COLO668 (cell line): ENCODE data around the gene FGF10.

Source experiments
- DNase-seq: peaks from one replicate; lab custom pipeline; 2025; ENCODE audit not compliant: unreplicated experiment; lab: John Stamatoyannopoulos, UW

FGF10 gene

DNA sequence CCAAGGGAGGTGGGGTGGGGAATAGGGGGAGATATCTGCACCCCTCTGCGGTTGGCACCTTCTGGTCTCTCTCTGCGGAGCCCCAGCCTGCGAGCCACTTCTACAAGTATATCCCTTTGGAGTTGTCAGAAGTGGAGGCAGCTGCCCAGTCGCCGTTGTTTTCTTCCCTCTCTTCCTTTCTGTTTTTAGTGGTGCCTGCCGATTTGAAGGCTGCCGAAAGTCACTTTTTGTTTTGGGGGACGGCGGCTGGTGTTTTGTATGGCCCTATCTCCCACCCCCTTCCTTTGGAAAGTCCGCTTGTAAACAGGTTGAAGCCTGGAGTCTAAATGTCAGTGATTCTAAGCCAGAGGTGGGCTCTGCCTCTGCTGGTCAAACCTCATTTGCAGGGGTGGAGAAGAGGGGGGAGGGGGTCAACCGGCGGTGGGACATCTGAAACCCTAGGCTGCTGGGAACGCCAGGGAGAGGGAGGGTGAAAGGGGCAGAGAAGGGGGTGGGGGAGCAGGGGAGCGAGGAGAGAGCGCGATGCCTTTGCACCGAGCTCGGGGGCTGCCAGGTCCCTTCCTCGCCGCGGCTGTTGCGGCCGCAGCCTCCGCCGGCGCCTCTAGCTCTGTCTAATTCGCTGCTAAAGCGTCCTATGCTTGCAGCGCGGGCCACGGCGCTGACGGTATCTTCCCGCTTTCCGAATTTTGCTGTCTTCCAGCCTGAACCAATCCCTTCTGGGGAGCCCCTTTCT lies at the start of gene FGF10:
Gene FGF10, minus strand, starts transcription at position 331 of the 733 bp plus-strand sequence. CDS start 738 bp downstream, outside the sequence.
- peak; percentile 21 for DNase-seq

DNA sequence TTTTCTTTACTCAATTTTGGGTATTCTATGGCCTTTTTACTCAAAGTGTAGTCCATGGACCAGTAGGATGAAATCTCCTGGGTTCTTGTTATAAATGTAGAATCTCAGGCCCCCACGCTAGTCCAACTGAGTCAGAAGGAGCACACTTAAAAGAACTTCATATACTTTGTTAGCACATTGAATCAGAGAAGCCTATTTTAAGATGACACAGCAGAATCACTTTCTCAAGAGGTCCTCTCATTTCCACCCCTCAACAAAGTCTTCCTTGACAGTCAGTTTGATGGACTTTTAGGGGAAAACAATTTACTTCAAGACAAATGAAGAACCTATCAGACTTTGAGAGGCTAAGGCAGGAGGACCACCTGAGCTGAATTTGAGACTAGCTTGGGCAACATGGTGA lies 37.7 kb upstream of the FGF10 start:
- DNase-seq: no peak

DNA sequence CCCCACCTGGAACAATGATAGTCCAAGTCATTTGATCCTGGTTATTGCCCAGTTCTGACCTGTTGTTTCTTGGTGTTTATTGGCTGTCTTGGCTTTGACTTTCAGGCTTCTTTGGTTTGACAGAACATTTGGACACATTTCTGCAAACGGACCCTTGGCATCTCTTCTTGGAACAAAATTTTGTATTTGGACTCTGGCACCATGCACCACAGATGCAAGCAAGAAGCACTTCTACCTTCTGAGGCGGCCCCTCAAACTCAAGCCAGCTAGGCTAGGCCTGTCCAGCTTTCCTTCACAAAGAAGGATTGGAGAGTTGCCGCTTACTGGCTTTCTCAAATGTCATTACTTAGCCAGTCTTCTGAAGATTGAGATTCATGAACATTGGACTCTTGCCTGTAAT lies 23.1 kb upstream of the FGF10 start:
- no peak for DNase-seq

DNA sequence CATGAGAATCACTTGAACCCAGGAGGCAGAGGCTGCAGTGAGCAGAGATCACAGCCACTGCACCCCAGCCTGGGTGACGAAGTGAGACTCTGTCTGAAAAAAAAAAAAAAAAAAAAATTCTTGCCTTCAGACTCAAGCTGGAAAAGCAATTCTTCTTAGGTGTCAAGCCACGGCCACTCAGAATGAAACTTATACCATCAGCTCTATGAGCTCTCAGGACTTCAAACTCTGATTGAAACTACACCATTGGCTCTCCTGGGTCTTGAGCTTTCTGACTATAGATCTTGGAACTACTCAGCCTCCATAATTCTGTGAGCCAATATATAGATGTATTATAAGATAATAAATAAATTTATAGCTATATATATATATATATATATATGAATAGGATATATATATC lies 12.9 kb upstream of the FGF10 start:
- DNase-seq: no peak

DNA sequence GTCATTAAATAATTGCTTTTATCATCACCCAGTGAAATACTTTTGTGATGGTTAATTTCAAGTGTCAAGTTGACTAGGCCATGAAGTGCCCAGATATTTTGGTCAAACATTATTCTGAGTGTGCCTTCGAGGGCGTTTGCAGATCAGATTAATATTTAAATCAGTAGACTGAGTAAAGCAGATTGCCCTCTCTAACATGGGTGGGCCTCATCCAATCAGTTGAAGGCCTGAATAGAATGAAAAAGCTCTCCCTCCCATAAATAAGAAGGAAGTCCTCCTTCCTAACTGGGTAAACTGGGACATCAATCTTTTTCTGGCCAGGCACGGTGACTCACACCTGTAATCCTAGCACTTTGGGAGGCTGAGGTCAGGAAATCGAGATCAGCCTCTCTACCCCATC lies 12.4 kb upstream of the FGF10 start:
- DNase-seq: no peak

DNA sequence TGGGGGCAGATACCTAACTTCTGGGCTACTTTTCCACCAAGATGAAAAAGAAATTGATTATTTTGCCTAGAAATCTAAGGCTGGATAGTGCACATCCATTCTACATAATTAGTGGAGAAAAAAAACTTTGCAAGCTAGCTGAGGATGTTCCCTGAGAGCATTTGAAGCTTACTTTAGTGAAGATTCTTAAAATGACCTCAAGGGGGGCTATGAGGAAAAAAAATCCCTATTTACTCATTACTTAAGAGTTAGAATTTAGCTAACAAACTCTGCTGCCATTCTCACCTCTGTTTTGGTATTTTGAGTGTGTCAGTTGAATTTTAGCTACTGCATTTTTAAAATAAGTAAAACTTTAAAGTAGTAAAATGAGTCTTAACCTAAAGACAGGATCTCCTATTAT lies 9.2 kb upstream of the FGF10 start:
- DNase-seq: no peak

DNA sequence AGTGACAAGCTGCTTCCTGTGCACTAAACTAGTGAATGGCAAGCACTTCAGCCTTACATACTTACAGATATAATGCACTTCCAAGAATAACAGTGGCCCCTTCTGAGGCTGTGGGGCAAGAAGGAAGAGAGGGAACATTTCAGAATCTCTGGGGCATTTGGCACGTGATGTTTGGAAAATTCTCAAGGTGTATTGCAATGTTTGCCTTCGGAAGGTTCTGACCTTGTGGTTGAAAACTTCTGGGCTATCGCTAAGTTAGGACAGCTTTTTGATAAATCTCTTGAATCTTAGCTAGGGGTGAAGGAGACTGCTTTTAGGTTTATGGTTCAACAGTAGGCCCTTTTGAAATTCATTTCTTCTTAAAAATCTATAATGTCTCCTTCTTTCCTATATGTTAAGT lies 7.1 kb upstream of the FGF10 start:
- DNase-seq: no peak

DNA sequence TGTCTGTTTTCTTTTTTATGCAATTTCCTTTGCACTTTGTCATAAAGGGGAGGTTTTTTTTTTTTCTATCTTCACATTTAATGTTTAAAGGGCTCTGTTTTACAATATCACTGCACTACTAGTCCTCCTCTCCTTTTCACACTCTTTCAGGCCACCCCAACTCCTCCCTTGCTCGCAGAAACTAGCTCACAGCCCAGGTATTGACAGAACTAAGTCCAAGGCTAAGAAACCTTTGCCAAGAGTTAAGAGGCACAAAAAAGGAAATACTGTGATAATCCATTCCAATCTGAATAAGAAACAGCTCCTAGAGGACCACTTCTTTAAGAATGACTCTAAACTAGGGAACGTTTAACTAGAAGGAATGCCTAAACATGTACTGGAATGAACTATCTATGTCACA lies 1.1 kb upstream of the FGF10 start:
- no peak for DNase-seq

DNA sequence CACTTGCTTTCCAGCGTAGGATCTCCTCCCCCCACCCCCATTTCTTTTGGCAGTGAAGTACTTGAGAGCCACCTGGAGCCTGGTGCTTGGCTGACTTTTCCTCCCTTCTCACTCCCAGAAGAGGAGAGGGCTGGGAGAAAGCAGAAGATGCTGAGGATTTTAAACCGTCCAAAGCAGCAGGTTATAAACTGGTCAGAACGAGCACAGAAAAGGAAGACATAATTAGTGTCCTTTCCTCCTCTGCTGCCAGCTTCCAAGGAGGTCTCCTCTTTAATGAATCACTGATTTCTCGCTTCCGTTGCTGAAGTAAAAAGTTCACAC lies 563 bp upstream of the FGF10 start:
- DNase-seq: no peak

DNA sequence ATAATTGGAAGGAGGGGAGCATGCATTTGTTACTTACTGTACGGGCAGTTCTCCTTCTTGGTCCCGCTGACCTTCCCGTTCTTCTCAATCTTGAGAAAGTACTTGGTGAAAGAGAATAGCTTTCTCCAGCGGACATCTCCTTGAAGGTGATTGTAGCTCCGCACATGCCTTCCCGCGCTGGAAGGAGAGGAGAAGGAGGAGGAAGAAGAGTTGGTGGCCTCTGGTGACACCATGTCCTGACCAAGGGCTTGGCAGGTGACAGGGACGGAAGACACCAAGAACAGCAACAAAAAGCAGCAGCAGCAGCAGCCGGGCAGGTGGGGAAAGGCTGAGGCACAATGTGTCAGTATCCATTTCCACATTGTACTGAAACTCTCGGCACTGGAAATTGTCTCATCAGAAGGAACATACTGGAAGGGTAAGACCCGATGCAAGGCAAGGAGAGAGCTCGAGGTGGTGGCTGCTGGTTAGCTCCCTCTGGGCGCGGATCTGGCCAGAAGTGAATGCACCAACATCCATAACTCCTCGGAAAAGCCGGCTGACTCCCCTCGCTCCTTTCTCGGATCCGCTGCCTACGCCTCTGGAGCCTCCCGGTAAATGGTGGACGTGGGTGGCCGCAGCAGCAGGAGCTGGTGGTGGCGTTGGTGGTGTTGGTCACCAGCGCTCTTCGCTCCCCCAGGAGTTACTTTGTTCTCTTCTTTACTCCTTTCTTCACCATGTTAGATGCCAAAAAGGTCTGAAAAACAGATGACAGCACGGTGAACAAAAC lies 715 bp downstream of the FGF10 start:
- no peak for DNase-seq

DNA sequence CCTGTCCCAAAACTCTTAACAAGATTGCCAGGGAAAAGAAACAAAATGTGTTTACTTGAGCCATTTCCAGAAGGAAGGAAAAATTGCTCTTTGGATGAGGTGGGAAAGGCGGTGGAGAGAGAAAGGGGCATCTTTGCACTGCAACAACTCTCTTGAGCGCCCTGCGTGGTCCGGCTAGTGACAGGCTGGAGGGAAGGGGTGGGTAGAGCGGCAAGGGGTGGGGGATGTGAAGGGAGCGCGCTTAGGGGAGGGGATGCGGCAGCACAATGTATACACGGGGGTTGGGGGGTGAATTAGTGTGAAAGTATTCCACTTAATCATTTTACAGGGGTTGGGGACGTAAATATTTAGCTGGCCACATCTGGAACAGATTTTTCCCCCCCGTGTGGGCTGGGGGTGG lies 1.3 kb downstream of the FGF10 start:
- no peak for DNase-seq

DNA sequence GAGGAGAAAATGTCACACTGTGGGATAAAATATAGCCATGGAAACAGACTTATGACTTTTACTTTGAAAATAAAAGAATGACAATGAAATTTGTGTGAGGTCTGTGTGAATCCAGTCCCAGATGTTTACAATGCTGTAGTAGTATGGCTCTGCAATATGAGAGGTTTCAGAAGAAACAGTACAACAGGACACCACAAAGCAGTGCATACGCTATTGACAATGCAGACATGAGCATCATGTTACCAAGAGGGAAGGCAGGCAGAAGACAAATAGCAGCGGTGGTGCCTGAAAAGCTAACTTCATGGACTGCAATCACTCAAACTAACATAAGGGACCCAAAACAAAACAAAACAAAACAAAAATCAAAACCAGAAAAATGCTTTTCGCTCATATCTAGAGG lies 1.8 kb downstream of the FGF10 start:
- DNase-seq: no peak

DNA sequence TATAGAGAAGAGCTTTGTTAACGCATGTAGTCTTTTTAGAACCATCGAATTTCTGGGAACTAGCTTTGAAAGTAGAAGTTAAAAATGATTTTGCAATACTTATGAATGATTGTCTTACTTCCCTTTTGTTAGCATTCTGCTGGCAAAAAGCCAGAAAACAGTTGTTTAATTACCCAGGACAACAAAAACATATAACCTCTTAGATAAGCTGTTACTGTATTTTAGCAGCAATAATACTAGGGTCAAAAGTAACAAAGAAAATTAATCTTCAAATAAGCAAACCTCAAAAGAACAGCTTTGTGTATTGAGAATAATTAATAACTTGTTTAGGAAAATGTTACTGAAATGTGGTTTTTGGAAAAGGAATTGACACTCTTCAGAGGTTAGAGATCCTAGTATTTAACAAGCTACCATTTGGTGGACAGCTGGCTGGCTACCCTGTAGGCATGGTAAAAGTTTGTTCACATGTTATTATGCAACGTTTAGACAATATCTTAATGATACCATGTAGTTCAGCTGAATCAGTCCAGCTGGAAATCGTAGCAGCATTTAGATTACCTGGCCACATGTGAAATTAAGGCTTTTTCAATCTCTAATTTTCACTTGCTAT lies 3.8 kb downstream of the FGF10 start:
- no peak for DNase-seq

DNA sequence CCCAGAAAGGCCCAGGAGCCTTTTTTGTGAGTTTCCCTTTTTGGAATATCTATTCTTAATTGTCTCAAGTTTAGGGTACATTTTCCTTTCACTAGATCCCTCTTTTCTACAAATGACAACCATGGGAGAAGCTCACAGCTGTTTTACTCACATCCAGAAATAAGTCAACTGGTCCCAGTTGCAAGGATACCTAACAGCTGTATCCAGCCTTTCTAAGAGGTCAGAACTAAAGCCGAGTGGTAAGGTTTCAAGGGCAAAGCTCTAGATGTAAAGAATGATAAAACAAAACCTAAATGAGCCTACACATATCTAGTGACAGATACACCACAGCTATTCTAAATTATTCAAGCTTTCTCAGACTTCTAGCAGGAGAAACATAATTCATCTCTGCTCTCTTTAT lies 4.4 kb downstream of the FGF10 start:
- no peak for DNase-seq

DNA sequence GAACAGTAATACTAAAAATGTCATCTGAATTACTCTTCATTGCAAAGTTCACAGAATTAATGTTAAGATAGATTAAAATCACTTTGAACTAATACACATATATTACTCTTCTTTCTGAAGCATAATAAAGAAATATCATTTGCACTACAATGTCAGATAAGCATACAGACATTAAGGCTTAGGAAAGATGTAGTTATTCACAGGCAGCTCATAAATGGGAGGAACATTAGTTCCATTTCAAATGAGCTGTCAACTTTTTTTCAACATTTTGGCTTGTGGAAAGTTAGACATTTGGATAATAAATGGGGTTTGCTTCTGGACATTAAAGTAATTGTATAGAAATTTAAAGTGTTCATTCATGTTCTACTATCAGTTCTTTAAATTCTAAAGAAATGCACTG lies 6.3 kb downstream of the FGF10 start:
- DNase-seq: no peak

DNA sequence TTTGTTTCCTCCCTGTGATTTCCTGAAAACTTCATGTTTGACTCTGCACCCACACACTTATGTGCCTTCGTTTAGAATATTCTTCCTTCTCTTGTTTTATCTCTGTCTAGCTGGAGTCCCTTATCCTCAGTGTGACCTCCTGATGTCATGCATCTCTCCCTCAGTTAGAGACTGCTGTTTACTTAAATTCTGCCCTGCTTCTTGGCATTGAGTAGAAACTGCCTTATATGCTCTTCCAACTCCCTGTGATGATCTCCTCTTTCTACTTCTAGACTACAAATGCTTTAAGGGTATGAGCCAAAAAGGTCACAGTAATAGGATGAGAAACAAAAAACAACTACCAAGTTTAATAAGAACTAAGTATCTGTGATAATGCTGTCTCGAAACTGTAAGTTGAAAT lies 12.2 kb downstream of the FGF10 start:
- no peak for DNase-seq

DNA sequence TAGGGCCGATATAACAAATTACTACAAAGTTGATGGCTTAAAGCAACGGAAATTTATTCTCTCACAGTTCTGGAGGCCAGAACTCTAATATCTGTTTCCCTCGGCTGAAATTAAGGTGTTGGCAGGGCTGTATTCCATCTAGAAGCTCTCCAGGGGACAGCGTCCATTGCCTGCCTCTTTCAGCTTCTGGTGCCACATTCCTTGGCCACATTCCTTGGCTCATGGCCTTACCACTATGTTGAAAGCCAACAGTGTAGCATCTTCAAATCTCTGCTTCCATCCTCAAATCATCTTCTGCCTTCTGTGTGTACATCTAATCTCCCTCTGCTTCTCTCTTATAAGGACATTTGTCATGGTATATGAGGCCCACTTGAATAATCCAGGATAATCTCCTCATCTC lies 17.2 kb downstream of the FGF10 start:
- no peak for DNase-seq

DNA sequence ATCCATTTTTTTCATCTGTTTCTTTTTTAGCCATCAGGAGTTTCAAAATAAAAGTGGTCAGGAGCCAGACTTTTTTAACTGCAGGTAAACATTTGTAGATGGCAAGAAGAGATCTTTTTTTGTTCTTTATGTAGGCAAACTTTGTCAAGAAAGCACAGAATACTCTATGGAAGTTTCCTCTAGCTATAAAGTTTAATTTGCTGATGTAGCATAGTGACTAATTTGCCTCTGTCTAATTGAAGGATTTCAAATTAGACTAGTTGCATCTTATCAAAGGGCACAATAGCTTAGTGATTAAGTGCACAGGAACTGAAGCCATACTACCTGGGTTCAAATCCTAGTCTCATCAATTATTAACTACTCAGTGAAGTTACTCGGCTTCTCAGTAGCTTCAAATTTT lies 22.0 kb downstream of the FGF10 start:
- no peak for DNase-seq

DNA sequence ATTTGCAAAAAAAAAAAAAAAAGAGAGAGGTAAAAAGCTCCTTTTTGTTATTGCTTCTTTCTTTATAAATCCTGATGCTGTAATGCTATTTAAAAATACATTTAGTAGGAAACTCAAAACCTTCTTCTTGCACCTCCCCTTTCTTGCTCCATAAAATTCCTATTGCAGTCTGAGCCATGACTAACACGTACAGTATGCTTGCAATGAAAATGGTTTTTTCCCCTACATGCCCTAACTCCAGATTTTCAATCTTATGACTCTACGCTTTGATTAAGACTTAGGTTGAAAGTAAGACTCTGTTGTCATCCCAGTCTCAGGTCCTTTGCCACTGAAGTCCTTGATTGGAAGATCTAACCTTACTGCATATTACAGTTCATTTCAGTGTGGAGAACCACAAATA lies 23.9 kb downstream of the FGF10 start:
- no peak for DNase-seq

DNA sequence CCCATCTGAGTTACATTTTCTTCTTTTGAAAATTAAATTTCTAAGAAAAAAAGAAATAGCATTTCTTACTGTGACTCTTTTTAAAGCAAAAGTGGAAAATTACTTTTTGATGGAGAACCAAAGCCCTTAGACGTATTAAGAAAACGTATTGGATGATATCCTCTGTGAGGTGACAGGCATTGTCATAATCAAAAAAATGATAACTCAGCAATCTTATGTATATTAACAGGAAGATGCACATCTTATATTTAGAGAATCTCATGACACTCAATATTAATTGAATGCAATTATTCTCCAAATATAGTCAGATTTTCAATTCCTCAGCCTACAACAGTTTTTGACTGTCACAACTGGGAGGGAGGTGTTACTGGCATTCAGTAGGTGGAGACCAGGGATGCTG lies 25.1 kb downstream of the FGF10 start:
- no peak for DNase-seq

DNA sequence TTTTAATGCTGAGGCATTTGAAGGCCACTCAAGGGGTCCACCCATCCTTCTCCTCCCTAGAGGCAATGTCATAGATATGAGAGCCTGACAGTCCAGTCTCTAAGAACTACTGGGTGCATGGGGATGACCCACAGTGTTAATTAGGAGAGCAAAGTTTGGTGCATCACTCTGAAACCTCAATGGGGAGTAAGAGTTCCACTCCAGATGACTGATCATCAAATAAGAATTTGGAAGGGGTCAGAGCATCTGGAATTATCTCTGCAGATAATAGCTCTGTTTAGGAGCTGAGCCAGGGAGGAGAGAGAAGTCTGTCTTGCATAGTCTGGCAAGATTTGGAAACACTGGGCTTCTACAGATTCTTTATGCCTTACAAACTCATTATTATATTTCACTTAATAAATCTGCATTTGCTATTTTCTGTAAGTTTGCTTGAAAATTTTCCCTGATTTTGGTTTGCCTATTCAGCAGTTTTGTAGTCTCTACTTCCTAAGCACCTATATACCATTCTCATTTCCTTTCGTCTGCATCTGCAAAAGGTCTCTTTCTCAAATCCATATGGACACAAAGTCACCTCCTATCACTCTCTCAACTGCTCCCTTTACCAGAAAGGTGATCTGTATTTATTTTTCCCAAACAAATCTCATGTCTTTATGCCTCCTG lies 27.7 kb downstream of the FGF10 start:
- no peak for DNase-seq

DNA sequence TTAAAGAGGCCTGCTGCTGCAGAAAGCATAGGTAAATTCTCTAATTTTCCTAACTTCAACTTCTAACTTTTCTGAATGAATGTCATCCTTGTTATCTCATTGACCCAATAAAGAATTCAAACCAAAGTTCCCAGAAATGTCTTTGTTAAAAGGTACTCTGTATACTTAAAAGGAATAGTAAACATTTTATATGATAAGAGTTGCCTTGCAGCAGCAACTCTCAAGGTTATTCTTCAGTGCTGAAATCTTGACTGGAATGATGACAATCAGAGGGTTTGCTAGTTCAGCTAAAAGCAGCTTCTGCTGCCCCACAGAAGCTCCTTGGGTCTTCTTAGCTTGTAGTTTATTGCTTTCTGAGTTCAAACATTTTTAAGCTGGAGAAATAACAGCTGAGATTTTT lies 28.3 kb downstream of the FGF10 start:
- DNase-seq: no peak
